Measurements from ENCODE around the gene PTPRZ1.

The PTPRZ1 gene

DNA sequence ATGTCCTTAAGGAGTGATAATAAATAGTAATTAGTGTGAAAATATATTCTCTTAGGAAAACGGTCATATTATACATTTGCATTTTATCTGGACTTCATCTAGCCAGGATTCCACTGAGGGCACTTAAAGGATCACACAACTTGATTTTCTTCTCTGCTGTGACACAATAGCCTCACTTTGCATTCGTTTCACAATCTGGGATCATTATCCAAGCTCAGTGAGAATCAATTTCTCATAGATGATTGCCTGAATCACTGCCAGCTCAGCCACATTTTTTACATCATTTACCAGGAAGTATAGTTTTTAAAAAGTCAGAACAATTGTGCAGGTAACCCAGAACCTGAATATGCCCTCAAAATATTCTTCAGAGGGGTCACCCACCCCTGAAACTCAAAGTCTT lies 68.9 kb downstream of the PTPRZ1 start:
- Histone ChIP-seq H3K36me3 (no peaks in the 10 kb centered on the region), H3K27ac (no peak overlapping the region), H3K4me1 (no peaks in the 10 kb centered on the region), H3K27me3 (no peaks in the 10 kb centered on the region), H3K9me3 (no peaks in the 10 kb centered on the region), H3K4me3 (no peak overlapping the region)
- intact Hi-C loops (cut with DNase I; ENCODE audit: low total_unique reads): no loop called here
- no peak for DNase-seq
- TF ChIP-seq, protein P1, sequence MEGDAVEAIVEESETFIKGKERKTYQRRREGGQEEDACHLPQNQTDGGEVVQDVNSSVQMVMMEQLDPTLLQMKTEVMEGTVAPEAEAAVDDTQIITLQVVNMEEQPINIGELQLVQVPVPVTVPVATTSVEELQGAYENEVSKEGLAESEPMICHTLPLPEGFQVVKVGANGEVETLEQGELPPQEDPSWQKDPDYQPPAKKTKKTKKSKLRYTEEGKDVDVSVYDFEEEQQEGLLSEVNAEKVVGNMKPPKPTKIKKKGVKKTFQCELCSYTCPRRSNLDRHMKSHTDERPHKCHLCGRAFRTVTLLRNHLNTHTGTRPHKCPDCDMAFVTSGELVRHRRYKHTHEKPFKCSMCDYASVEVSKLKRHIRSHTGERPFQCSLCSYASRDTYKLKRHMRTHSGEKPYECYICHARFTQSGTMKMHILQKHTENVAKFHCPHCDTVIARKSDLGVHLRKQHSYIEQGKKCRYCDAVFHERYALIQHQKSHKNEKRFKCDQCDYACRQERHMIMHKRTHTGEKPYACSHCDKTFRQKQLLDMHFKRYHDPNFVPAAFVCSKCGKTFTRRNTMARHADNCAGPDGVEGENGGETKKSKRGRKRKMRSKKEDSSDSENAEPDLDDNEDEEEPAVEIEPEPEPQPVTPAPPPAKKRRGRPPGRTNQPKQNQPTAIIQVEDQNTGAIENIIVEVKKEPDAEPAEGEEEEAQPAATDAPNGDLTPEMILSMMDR (IDR thresholded peaks at IDR 0.05): no peak

DNA sequence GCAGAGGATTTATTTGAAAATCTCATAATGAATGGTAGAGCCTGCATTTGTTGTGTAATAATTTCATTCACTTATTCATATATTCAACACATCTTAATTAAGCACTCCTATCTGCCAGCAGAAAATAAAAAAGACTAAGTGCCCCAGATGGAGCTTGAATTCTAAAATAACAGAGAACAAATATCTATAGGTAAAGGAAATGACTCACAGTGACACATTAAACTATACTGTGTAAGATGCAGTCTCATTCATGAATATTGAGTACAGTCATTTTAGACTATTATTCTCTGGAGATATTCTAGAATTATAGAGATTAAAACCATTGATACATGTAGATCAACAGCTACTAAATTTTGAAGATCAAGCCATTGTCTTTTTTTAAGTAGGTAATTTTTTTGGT lies 72.1 kb downstream of the PTPRZ1 start:
- Histone ChIP-seq H3K4me1 (no peaks in the 10 kb centered on the region), H3K27me3 (no peaks in the 10 kb centered on the region), H3K27ac (no peak overlapping the region), H3K9me3 (no peaks in the 10 kb centered on the region), H3K36me3 (no peaks in the 10 kb centered on the region), H3K4me3 (no peak overlapping the region)
- no peak for DNase-seq
- TF ChIP-seq, protein P1 (IDR thresholded peaks at IDR 0.05): no peak
- intact Hi-C loops (cut with DNase I; ENCODE audit: low total_unique reads): no loop called here

DNA sequence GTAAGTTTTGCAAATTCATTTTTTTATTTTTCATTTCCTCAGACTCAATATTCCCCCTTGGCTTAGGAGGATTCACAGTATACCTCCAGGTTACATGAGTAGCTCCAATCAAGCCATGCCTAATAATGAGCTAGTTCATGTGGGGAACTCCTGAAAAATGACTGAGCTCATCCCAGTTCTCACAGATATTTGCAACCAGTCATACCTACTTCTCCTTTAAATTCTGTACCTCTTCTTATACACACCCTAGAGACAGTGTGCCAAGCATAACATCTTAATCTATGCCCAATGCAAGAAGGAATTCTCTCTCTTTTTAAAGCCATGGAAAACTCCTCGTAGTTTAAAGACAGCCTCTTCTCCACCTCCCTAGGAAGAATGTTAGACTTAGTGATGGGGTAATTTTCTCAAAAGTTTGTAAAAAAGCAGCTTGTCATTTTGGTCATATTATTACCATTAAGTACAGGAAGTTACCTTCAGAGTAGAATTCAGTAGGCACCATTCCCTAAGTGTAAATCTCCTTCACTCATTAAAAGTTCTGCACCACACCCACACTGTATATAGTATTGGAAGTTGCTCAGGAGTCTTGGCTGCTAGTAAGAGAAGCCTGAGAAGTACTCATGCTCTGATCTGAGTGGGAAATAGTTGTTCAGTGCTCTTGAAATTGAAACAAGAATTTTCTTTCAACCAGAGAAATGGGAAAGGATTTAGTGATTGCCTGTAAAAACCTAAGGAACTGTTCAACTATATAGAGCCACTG lies 72.7 kb downstream of the PTPRZ1 start:
- Histone ChIP-seq H3K27ac (no peak overlapping the region), H3K36me3 (no peaks in the 10 kb centered on the region), H3K4me3 (no peak overlapping the region), H3K4me1 (no peaks in the 10 kb centered on the region), H3K9me3 (no peaks in the 10 kb centered on the region), H3K27me3 (no peaks in the 10 kb centered on the region)
- DNase-seq: no peak
- intact Hi-C loops (cut with DNase I; ENCODE audit: low total_unique reads): no loop called here
- TF ChIP-seq, protein P1 (IDR thresholded peaks at IDR 0.05): no peak

DNA sequence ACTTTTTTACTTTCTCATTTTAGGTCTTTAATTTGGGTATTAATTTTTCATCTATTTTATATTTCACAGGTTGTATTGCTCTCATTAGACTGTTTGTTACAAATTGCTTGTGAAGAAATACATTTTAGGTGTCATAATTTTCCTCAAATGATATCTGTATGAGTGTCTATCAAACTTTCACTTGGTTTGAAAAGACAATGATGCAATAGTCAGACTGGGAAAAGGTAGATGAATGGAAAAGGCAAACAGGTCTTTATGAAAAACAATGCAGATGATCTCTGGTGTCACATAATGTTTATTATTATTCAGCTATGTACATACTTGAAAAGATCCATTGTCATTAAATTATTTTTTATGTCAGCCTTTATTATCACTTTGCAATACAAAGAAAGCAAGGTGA lies 80.2 kb downstream of the PTPRZ1 start:
- Histone ChIP-seq H3K27me3 (no peaks in the 10 kb centered on the region), H3K27ac (no peak overlapping the region), H3K36me3 (no peaks in the 10 kb centered on the region), H3K4me3 (no peak overlapping the region), H3K4me1 (no peaks in the 10 kb centered on the region), H3K9me3 (no peaks in the 10 kb centered on the region)
- DNase-seq: no peak
- TF ChIP-seq, protein P1 (IDR thresholded peaks at IDR 0.05): no peak
- intact Hi-C loops (cut with DNase I; ENCODE audit: low total_unique reads): no loop called here

DNA sequence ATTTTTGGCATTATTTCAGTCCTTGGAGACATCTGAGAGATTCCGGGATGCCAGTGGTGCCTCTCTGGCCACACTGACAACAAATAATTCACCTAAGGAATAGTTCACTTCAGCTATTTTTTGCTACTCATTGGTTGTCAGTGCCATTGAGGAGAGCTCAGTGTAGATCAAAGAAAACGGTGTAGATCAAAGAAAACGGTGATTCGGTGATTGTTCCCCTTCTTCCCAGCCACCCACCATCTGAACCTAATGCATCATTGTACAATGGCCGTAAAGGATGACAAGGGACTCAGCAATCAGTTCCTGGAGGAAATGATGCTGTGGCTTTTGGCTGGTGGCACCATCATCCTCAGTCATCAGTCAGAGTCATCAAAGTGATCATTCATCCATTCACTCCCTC lies 80.6 kb downstream of the PTPRZ1 start:
- Histone ChIP-seq H3K27ac (no peak overlapping the region), H3K36me3 (no peaks in the 10 kb centered on the region), H3K4me3 (no peak overlapping the region), H3K27me3 (no peaks in the 10 kb centered on the region), H3K9me3 (no peaks in the 10 kb centered on the region), H3K4me1 (no peaks in the 10 kb centered on the region)
- DNase-seq: no peak
- TF ChIP-seq, protein P1 (IDR thresholded peaks at IDR 0.05): no peak
- intact Hi-C loops (cut with DNase I; ENCODE audit: low total_unique reads): no loop called here

DNA sequence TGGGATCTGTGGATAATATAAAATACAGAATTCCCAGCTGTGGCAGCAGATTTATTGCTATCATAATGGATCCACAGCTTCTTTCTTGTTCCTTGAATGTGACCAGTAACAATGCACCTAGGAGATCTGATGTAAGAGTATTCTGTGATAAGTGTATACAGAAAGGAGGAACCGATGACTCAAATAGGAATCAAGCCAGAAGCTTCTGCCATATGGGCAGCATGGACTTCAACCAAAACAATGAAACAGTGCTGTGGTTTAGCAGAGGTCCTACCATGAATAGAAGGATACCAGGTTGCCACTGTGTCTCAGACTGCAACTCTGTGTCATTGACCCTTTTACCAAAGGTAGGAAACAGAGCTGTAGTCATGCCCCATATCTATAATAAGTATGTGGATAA lies 81.8 kb downstream of the PTPRZ1 start:
- TF ChIP-seq, protein P1 (IDR thresholded peaks at IDR 0.05): no peak
- H3K36me3 ChIP-seq: no peaks in the 10 kb centered on the region
- no peaks in the 10 kb centered on the region for H3K27me3 ChIP-seq
- no peak overlapping the region for H3K27ac ChIP-seq
- no peaks in the 10 kb centered on the region for H3K4me1 ChIP-seq
- intact Hi-C loops (cut with DNase I; ENCODE audit: low total_unique reads): no loop called here
- H3K4me3 ChIP-seq: no peak overlapping the region
- H3K9me3 ChIP-seq: no peaks in the 10 kb centered on the region
- DNase-seq: no peak

All from tibial artery (tissue), 4 donors.